T-helper 1 cell treated with Interleukin-12 subunit alpha and Interleukin-12 subunit beta and Interleukin-4 antibody, amounts not matched to agents 30 μg/mL and 1 μg/mL, for 36 hours (primary cell): ENCODE results near the gene PIGP.
A peak's percentile ranks its signal among the peaks of the same experiment; 100 is the strongest.

ENCODE experiments used
- H3K27ac Mint-ChIP-seq: one replicate; pipeline ENCODE4 v1.8.0; 2021; ENCODE audit warnings: mild to moderate bottlenecking, mixed read lengths
- H3K27me3 Mint-ChIP-seq: one replicate; pipeline ENCODE4 v1.8.0; 2021; ENCODE audit warnings: low read depth, mixed read lengths
- H3K36me3 Mint-ChIP-seq: one replicate; pipeline ENCODE4 v1.8.0; 2021; ENCODE audit warnings: low read depth, mixed read lengths
- H3K4me1 Mint-ChIP-seq: one replicate; pipeline ENCODE4 v1.8.0; 2021; ENCODE audit warnings: low read depth, mixed read lengths
- H3K4me3 Mint-ChIP-seq: one replicate; pipeline ENCODE4 v1.8.0; 2021; ENCODE audit warnings: mild to moderate bottlenecking, moderate library complexity, mixed read lengths
- H3K9me3 Mint-ChIP-seq: one replicate; pipeline ENCODE4 v1.8.0; 2021; ENCODE audit warnings: mixed read lengths

Gene PIGP

GRCh38 chr21:37087188-37087587 is 14.3 kb upstream of the PIGP start:
- H3K4me1 Mint-ChIP-seq, result peaks cover 6% of the 10 kb centered on the region

DNA sequence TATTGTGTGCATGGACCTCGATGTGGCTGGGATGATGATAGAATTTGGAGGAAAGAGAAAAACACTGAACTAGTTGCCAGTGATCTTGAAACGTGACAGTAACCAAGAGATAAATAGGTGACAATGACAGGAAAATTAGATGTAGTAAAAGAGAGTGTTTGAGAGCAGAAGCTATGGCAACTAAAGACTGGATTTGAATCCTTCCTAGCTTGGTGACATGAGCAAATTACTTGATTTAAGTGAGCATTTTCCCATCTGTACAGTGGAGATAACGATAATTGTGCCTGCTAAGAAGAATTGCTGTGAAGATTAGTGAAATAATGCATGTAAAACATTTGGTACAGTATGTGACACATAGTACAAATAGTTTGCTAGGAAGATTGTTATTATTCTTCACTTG is 12.9 kb upstream of the PIGP start:
- Mint-ChIP-seq H3K4me3 (no peak overlapping the region), H3K9me3 (no peaks in the 10 kb centered on the region), H3K27me3 (no peaks in the 10 kb centered on the region), H3K36me3 (peaks cover 4% of the 10 kb centered on the region), H3K27ac (no peak overlapping the region), H3K4me1 (peaks cover 8% of the 10 kb centered on the region)

More at GRCh38 chr21:37087188-37087587, 14.3 kb upstream of the PIGP start:
- Mint-ChIP-seq H3K27me3 (no peaks in the 10 kb centered on the region), H3K9me3 (no peaks in the 10 kb centered on the region), H3K36me3 (peaks cover 4% of the 10 kb centered on the region), H3K4me3 (no peak overlapping the region), H3K27ac (no peak overlapping the region)

GRCh38 chr21:37082856-37083528 is 10.1 kb upstream of the PIGP start:
- H3K27ac Mint-ChIP-seq, result no peak overlapping the region
- no peaks in the 10 kb centered on the region for H3K9me3 Mint-ChIP-seq
- H3K4me3 Mint-ChIP-seq, result no peak overlapping the region
- no peaks in the 10 kb centered on the region for H3K27me3 Mint-ChIP-seq
- peaks cover 10% of the 10 kb centered on the region for H3K4me1 Mint-ChIP-seq
- no peaks in the 10 kb centered on the region for H3K36me3 Mint-ChIP-seq

DNA sequence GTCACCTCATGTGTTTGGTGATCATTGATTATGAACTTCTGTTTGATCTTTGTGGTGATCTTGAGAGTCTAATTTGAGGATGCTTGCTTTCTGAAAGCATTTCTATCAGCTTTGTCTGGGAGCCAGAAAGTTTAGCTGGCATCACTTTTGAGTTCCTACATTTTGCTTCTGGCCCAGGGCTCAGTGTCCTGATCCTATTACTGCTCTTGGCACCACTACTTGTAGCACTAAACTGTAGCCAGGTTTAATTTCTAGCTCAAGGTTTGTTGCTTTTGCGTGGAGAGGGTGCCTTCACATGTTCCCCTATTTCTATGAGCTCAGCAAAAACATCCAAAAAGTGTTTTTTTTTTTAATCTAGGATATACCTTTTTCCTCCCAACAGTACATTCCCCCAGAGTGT is 9.5 kb upstream of the PIGP start:
- Mint-ChIP-seq H3K36me3 (no peaks in the 10 kb centered on the region), H3K27me3 (no peaks in the 10 kb centered on the region), H3K9me3 (no peaks in the 10 kb centered on the region), H3K4me1 (peaks cover 10% of the 10 kb centered on the region), H3K4me3 (no peak overlapping the region), H3K27ac (no peak overlapping the region)

- H3K27me3 Mint-ChIP-seq, result no peaks in the 10 kb centered on the region
- no peaks in the 10 kb centered on the region for H3K36me3 Mint-ChIP-seq
- H3K4me3 Mint-ChIP-seq, result no peak overlapping the region
- peaks cover 18% of the 10 kb centered on the region for H3K4me1 Mint-ChIP-seq
- no peaks in the 10 kb centered on the region for H3K9me3 Mint-ChIP-seq
- no peak overlapping the region for H3K27ac Mint-ChIP-seq
Measured at GRCh38 chr21:37079211-37079824, 6.4 kb upstream of the PIGP start.

- H3K36me3 Mint-ChIP-seq, result no peaks in the 10 kb centered on the region
- no peak overlapping the region for H3K4me3 Mint-ChIP-seq
- H3K27ac Mint-ChIP-seq, result no peak overlapping the region
- H3K9me3 Mint-ChIP-seq, result no peaks in the 10 kb centered on the region
- no peaks in the 10 kb centered on the region for H3K27me3 Mint-ChIP-seq
- peaks cover 18% of the 10 kb centered on the region for H3K4me1 Mint-ChIP-seq
Measured at GRCh38 chr21:37077403-37077802, 4.5 kb upstream of the PIGP start.

DNA sequence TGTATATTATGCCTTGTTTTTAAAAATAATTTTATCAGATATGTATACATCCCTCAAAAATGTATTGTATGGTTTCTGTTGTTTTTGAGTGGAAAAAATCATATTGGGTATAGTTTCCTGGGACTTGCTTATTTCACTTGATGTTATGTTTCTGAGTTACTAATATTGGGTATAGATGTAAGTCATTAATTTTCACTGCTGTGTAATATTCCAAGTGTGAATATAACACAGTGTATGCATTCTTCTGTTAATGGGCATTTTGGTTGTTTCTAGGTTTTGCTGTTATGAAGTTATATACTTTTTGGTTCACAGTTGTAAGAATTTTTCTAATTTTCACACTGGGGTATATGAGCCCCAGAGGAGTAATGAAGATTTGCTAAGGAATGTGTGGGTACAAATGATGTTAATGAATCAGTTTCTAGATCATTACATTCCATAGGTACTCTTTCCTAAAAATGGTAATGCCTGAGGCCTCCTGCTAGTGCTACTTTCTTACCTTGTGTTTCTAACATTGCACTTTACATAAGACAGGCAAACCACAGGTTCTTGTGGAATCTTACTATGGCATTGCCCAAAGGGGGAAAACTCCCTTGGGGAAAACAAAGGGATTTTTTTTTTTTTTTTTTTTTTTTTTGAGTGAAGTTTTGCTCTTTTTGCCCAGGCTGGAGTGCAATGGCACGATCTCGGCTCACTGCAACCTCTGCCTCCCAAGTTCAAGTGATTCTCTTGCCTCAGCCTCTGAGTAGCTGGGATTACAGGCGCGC is 3.4 kb upstream of the PIGP start:
- no peaks in the 10 kb centered on the region for H3K27me3 Mint-ChIP-seq
- H3K9me3 Mint-ChIP-seq, result no peaks in the 10 kb centered on the region
- H3K36me3 Mint-ChIP-seq, result peaks cover 4% of the 10 kb centered on the region
- peaks cover 26% of the 10 kb centered on the region for H3K4me1 Mint-ChIP-seq
- H3K27ac Mint-ChIP-seq, result no peak overlapping the region
- no peak overlapping the region for H3K4me3 Mint-ChIP-seq

- Mint-ChIP-seq H3K9me3 (no peaks in the 10 kb centered on the region), H3K27me3 (no peaks in the 10 kb centered on the region), H3K36me3 (peaks cover 4% of the 10 kb centered on the region), H3K27ac (no peak overlapping the region), H3K4me1 (peaks cover 27% of the 10 kb centered on the region), H3K4me3 (peak overlapping the region; percentile 32)
Measured at GRCh38 chr21:37075214-37075770, 2.4 kb upstream of the PIGP start.

GRCh38 chr21:37074546-37074945 is 1.7 kb upstream of the PIGP start:
- H3K4me1 Mint-ChIP-seq, result peaks cover 29% of the 10 kb centered on the region
- H3K36me3 Mint-ChIP-seq, result peaks cover 4% of the 10 kb centered on the region
- no peaks in the 10 kb centered on the region for H3K9me3 Mint-ChIP-seq
- peak overlapping the region; percentile 94 for H3K27ac Mint-ChIP-seq
- peak overlapping the region; percentile 93 for H3K4me3 Mint-ChIP-seq
- no peaks in the 10 kb centered on the region for H3K27me3 Mint-ChIP-seq

GRCh38 chr21:37074197-37074510 is 1.3 kb upstream of the PIGP start:
- H3K4me1 Mint-ChIP-seq, result peaks cover 28% of the 10 kb centered on the region
- H3K36me3 Mint-ChIP-seq, result peaks cover 4% of the 10 kb centered on the region
- no peaks in the 10 kb centered on the region for H3K27me3 Mint-ChIP-seq

DNA sequence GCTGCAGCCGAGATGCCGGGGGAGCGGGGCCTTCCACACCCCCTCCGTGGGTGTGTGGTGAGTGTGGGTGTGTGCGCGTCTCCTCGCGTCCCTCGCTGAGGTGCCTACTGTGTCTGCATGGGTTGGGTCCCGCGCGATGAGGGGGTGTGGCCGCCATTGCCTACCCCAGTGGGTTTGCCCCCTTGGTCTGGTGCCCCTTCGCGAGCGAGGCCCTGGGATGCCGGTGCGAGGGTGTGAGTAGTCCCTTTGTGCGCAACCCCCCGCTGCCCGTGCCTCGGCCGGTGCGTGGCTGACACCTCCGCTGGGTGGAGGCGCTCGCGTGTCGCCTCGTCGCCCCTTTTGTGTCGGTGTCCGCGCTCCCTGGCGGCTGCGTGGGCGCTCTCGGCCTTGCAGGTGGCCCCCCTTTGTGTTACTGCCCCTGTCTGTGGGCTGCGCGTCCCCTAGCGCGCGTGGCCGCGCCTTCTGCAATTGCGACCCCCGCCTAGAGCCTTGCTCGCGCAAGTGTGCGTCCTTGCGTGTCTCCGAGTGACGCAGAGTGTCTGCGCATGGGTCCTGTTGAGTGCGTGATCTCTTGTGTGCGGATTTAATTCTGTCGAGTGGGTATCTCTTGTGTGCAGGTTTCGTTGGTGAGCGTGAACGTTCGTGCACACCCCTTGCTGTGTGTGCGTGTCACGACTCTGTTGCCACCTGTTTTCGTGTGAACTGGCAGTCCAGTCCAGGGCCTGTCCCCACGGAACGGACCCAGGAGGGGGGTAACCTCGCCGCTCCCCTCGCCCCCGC is 736 bp upstream of the PIGP start:
- Mint-ChIP-seq H3K27ac (peak overlapping the region; percentile 94), H3K4me3 (peak overlapping the region; percentile 93), H3K4me1 (peaks cover 26% of the 10 kb centered on the region), H3K36me3 (peaks cover 6% of the 10 kb centered on the region), H3K27me3 (no peaks in the 10 kb centered on the region), H3K9me3 (no peaks in the 10 kb centered on the region)

More at GRCh38 chr21:37074197-37074510, 1.3 kb upstream of the PIGP start:
- H3K27ac Mint-ChIP-seq, result peak overlapping the region; percentile 94
- H3K4me3 Mint-ChIP-seq, result peak overlapping the region; percentile 93
- H3K9me3 Mint-ChIP-seq, result no peaks in the 10 kb centered on the region

DNA sequence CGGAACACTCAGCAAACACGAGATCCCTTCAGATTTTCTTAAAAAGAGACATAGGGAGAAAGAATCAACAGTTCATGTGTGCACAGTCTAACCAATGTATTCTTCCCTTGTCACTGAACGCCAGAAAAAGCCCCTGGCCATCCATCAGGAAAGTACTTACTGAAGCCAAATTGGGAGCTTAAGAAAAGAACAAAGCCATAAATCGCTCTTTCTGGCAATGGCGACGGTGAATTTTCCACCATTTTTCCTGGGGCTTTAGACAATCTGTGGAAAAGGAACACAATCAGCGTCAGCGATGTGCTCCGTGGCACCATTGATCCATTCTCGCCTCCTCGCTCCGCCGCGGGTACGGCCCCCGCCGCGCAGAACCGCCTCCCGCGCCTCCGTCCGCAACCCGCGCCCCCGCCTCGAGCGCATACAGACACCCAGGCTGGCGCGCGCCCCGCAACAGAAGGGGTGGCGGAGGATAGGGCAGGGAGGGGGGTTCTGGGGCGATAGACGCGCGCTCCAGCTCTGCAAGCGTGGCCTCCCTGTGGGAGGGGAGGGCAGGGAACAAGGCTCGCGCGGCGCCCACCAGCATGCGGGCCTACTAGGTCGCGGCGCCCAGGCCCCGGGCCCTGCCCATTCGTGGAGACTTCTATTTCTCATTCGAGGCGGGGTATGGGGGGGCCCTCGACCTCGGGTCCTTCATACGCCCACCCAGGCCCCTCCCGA is 440 bp downstream of the PIGP start:
- no peaks in the 10 kb centered on the region for H3K9me3 Mint-ChIP-seq
- peak overlapping the region; percentile 75 for H3K4me3 Mint-ChIP-seq
- H3K27me3 Mint-ChIP-seq, result no peaks in the 10 kb centered on the region
- H3K4me1 Mint-ChIP-seq, result peaks cover 26% of the 10 kb centered on the region
- peak overlapping the region; percentile 77 for H3K27ac Mint-ChIP-seq
- peaks cover 6% of the 10 kb centered on the region for H3K36me3 Mint-ChIP-seq

- H3K27ac Mint-ChIP-seq, result peak overlapping the region; percentile 77
- no peaks in the 10 kb centered on the region for H3K27me3 Mint-ChIP-seq
- no peaks in the 10 kb centered on the region for H3K9me3 Mint-ChIP-seq
- peaks cover 26% of the 10 kb centered on the region for H3K4me1 Mint-ChIP-seq
- H3K36me3 Mint-ChIP-seq, result peaks cover 6% of the 10 kb centered on the region
- H3K4me3 Mint-ChIP-seq, result peak overlapping the region; percentile 75
Measured at GRCh38 chr21:37071561-37072273, 1.2 kb downstream of the PIGP start.
